HG02840 (cell line): ENCODE data around the gene KIF27.
A peak's percentile ranks its signal among the peaks of the same experiment; 100 is the strongest.
"Not testable (repeated sequence)": the region's sequence is repeated elsewhere in the genome, so short reads cannot be mapped to it uniquely, and the experiment has no call there.

Source experiments
- ATAC-seq: cut with Tn5 transposase; IDR thresholded peaks from one replicate; pipeline ENCODE4 v1.9.1; 2021; ENCODE audit warnings: mild to moderate bottlenecking, moderate library complexity, moderate number of reproducible peaks; ENCODE audit not compliant: unreplicated experiment, low FRiP score

The KIF27 gene

DNA sequence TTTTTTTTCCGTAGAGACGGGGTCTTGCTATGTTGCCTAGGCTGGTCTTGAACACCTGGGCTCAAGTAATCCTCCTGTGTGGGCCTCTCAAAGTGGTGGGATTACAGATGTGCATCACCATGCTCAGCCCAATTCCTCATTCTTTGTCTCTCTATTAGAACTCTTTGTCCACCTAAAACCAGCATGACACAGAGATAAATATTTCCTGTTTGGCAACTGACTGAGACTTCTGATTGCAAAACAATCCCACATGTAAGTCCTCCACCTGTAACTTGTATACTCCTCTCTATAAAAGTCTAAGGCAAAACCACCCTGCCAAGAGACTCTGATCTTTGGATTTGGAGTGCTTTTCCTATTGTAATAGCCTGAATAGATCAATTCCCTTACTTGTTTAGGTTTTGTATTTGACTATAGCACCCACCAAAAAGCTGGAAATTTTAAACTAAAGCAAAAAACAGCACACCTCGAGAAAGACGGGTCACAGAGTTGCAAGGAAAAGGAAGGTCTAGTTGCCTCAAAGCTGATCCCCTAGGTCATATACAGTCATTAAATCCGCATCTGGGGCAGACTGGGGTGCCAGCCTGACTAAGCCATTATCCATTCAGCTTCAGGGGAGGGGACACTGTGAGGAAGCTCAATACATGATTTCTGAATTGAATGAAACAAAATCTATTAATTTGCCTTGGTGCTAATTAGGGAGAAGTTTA lies 13.5 kb upstream of the KIF27 start:
- no peak for ATAC-seq

DNA sequence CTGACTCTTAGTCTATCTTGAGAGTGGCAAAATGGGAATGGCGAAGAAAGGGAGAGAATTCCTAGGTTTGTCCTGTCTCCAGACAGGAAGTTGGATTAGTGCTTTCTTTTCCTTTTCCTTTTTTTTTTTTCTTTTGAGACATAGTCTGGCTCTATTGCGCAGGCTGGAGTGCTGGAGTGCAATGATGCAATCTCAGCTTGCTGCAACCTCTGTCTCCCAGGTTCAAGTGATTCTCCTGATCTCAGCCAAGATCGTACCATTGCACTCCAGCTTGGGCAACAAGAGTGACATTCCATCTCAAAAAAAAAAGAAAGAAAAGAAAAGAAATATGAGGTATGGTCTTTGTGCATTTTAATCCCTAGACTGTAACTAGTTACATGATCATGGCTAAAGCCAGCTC lies 12.6 kb upstream of the KIF27 start:
- no peak for ATAC-seq

DNA sequence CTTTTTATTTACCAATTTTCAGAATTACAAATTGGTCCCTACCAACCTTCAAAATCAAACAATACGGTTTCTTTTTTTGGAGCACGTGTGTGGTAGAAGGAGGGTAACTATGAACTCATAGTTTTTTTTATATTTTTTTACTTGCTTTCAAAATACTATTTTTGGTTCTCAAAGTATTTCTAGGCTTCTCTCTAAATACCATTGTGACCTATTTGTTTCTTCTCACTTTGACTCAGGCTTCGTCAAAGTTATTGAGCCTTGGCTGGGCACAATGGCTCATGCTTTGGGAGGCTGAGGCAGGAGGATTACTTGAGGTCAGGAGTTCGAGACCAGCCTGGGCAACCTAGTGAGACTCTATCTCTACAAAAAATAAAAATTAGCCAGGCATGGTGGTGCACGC lies 11.6 kb upstream of the KIF27 start:
- ATAC-seq = no peak

DNA sequence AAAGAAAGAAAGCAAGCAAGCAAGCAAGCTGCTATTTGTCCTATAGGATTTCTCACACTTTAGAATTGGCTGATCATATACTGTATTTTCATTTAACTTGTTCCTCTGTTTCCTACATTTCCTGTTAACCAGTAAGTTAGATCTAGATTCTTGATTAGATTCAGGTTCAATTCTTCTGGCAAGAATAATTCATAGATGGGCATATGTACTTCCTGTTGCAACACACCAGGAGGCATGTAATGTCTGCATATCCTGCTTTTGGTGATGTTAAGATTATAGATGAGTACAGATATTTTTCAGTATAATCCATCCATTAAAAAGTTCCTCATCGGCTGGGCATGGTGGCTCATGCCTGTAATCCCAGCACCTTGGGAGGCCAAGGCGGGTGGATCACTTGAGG lies 10.8 kb upstream of the KIF27 start:
- no peak for ATAC-seq

DNA sequence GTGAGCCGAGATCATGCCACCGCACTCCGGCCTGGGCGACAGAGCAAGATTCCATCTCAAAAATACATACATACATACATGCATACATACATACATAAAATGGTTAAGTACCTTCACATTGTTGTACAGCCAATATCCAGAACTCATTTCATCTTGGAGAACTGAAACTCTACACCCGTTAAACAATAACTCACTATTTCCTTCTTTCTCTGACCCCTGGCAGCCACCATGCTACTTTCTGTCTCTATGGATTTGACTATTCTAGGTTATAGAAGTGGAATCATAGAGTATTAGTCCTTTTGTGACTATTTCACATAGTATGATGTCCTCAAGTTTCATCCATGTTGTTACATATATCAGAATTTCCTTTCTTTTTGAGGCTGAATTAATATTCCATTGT lies 9.6 kb upstream of the KIF27 start:
- no peak for ATAC-seq

DNA sequence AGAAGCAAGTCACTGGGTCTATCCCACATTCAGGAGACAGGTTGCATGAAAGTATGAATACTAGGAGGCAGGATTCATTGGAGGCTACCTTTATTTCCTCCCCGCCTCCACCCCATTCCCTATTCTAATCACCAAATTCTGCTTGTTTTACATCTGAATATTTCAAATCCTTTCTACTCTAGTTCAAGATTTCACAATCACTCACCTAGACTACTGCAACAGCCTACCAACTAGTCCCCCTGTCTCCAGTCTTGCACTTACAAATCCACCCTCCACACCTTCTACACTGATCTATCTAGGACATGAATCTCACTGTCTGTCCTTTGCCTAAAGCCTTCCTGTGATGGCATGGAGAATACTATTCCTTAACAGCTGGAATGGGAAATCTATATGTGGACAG lies 6.4 kb upstream of the KIF27 start:
- no peak for ATAC-seq

DNA sequence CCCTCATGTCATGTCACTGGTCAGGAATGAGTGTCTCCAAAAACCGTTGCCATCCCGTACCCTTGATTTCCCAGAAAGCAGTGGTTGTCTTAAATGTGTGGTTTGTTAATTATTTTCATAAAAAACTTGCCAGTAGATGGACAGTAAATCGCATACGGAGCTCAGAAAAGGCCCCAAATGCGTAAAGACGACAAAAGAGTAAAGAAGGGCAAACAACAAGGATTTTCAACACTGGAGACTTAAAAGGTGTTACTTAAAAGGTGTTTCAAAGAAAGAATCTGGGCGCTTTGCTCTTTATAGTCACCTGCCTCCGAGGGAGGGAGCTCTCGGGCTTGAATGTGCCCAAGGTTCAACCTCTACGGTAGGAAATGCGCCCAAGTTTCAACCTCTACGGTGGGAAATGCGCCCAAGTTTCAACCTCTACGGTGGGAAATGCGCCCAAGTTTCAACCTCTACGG lies 734 bp downstream of the KIF27 start:
- ATAC-seq = peak; percentile 28

DNA sequence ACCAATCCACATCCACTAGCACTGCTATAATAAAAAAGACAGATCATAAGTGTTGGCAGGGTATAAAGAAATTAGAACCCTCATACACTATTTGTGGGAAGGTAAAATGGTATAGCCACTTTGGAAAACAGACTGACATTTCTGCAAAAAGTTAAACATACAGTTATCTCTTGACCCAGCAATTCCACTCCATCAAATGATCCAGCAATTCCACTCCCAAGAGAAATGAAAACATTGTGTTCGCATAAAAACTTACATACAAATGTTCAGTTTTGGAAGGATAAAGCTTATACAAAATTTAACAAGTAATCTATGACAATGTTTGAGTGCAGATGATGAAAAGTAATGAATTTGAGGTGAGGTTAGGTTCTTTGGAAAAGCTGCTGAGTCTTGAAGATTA lies 2.1 kb downstream of the KIF27 start:
- no peak for ATAC-seq

DNA sequence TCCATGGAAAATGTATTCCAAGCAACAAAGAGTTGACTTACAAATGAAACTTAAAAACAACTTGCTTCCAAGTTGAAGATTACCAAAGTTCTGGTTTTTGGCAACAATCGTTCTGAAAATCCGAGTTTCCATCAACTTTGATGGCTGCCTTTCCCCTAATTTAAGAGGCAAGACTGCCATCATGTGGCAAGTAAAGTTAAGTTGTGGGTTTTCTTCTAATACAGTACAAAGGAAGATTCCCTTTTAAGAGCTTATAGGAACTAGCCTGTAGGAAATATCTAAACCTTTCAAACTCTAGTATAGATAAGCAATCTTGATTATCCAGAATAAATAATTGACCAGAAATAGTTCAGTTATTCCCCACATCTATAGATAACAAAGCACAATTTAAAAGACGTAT lies 9.0 kb downstream of the KIF27 start:
- not testable (repeated sequence) for ATAC-seq

DNA sequence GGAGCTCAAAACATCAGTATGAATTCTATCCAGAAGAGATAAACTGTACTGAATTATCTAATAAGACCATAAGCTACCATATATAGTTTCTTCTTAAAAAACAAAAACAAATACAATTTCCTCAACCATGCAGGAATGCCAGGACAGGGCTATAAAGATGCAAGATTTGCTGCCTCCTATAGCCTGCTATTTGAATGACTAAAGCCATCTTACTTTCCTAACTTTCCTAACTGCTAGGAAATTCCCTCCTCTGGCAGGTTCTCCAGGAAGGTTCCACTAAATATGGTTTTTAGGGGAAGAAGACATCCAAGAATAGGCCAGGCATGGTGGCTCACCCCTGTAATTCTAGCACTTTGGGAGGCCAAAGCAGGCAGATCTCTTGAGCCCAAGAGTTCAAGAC lies 15.1 kb downstream of the KIF27 start:
- ATAC-seq = no peak

DNA sequence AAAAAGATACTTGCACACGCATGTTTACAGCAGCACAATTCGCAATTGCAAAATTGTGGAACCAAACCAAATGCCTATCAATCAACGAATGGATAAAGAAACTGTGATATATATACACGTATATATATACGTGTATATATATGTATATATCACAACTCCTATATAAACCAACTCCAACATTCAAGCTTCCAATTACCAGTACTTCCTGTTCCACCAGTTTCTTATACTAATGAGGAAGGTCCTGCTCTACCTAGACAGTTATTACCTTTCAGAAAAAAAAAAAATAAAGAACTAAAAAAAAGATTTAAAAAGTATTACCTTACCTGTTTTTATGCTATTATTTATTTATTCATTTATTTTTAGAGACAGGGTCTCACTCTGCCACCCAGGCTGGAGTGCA lies 20.6 kb downstream of the KIF27 start:
- not testable (repeated sequence) for ATAC-seq

DNA sequence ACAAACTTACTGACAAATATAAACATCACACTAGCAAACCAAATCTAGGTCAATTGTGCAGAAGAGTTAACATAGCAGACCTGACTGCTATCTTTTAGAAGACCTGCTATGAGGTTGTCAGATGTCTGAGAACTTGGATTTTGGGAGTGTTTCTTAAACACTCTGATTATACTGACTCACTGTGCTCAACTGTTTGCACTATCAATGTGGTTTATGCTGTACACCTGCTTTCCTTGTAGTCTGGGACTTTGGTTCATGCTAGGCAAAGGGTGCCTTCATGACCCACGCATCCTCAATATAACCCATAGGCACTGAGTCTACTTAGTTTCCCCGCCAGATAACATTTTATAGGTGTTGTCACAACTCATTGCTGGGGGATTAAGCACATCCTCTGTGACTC lies 26.9 kb downstream of the KIF27 start:
- not testable (repeated sequence) for ATAC-seq

DNA sequence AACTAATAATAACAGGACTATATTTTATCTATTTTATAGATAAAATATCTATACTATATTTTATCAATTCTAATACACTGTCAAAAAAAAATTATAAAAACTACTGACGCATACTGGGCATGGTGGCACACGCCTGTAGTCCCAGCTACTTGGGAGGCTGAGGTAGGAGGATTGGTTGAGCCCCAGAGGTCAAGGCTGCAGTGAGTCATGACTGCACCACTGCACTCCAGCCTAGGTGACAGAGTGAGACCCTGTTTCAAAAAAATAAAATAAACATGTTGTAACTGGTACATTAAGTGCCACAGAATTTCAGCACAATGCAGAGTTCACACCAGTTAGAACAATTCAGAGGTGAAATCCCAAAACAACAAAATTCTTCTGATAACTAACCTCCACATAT lies 34.7 kb downstream of the KIF27 start:
- ATAC-seq = not testable (repeated sequence)

DNA sequence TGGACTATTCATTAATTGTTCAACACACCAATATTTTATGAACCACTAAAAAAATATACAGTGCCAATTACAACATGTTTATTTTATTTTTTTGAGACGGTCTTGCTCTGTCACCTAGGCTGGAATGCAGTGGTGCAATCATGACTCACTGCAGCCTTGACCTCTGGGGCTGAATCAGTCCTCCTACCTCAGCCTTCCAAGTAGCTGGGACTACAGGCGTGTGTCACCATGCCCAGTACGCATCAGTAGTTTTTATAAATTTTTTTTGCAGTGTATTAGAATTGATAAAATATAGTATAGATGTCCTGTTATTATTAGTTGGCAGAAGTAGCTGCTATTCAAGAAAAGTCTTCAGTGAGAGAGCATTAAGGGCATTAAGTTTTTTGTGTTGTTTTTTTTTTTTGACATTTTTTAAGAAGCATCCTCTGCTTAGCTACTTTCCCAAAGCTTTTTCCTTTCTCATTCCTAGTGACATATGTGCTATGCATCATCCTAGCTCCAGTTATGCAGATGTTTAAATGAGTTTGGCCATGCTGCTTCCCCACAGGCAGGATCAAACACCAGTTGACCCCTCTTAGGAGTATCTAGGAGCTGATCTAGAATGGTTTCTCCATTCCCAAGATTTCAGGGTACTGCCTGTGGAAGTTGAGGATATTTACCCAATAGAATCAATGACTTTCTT lies 35.5 kb downstream of the KIF27 start:
- not testable (repeated sequence) for ATAC-seq

DNA sequence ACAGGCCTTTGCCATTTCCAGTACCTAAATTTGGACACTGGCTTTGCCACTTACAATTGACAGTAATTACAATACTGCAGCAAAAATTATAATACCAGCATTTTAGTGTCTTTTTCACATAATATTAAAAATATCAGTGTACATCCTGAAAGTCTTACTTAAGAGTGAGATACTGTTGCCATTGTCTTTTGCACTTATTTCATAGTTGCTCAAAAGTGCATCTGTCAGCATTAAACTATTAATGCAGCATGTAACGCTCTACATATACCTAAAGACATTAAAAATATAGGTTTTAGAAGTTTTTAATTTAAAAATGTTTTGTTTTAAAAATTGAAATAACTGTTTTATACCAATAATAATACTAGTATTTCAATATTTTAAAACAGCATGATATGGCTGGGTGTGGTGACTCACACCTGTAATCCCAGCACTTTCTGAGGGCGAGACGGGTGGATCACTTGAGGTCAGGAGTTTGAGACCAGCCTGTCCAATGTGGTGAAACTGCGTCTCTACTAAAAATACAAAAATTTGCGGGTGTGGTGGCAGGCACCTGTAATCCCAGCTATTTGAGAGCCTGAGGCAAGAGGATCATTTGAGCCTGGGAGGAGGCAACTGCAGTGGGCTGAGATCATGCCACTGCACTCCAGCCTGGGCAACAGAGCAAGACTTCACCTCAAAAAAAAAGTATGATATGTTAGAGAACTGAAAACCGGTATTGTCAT lies 39.4 kb downstream of the KIF27 start:
- ATAC-seq = not testable (repeated sequence)

DNA sequence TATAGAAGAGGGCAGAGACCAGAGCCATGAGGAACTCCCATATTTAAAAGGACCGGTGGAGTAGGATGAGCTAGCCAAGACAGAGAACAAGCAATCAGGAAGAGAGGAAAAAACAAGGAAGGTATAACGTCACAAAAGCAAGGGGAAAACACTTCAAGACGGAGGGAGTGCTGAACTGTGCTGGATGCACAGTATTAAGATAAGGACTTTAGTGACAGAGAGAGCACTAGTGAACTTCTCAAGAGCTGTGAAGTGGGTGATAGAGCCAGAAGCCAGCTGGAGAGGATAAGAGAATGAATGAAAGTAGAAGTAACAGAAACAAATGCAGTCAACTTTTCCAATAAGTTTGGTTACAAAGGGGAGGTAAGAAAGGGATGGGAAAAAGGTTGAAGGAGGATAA lies 45.7 kb downstream of the KIF27 start:
- not testable (repeated sequence) for ATAC-seq

DNA sequence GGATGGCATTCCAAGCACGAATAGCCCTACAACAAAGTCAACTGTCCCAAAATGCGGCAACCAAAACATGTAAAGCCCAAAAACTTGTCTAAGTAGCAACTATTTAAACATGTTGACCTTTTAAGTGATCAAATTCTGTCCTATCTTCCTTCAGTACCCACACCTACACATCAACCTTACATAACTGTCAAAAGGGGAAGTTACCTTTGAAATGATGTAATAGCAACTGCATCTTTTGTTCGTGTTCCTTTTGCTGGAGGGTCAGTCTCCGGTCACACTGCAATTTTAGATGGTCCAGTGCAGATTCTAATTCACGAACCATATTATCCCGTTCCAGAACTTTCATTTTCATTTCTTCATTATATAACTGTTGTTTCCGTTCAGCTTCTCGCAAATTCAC lies 71.3 kb downstream of the KIF27 start:
- ATAC-seq = peak; percentile 73

DNA sequence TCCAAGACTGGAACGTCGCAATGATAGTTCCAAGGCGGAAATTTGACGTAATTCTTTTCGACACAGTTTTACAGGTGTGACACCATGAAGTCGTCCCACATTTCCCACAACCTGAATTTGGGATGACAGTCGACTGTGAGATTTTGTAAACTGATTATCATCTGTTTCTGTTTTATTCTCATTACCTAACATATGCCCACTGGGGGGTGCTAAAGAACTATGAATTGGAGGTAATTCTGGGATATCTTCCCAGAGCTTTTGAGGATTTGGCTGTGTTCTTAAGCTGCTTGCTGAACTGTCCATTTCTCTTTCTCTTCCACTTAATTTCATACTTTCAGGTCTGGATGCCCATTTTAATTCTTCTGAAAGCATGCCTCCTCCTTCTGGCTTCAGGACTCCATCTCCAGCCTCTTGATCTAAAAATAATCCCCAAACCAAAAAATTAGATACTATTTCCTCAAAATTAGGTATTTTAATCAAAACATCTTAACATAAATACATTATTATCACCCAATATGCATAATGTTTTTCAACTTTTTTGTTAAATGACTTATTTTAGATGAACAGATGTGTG lies 84.1 kb downstream of the KIF27 start:
- not testable (repeated sequence) for ATAC-seq

DNA sequence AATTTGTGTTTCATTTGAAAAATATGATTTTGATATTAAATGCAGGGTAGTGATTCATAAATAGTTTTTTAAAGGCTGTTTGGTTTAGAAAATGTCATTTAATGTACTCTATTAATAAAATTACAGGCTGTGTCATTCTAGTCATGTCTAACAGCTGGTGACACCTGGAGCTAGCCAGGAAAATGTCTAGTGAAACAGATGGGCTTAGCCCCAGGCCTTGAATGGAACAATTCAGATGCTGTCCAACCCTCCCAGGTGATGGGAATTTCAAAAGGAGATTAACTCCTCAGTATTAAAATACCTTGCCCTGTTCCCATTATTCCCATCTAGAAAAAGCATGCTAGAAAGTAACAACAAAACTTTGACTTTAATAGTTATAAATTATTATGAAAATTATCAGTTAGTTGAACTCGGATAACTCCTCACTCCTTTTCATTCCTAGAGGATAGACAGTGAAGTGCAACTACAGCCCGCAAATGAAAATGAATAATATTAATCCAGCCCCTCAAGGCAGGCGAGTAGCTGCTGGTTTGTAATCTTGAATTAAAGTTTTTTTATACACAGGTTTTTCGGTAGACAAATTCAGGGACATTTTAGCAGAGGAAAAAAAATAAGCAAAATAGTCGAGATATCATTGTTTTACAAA lies 90.7 kb downstream of the KIF27 start:
- ATAC-seq = not testable (repeated sequence)

DNA sequence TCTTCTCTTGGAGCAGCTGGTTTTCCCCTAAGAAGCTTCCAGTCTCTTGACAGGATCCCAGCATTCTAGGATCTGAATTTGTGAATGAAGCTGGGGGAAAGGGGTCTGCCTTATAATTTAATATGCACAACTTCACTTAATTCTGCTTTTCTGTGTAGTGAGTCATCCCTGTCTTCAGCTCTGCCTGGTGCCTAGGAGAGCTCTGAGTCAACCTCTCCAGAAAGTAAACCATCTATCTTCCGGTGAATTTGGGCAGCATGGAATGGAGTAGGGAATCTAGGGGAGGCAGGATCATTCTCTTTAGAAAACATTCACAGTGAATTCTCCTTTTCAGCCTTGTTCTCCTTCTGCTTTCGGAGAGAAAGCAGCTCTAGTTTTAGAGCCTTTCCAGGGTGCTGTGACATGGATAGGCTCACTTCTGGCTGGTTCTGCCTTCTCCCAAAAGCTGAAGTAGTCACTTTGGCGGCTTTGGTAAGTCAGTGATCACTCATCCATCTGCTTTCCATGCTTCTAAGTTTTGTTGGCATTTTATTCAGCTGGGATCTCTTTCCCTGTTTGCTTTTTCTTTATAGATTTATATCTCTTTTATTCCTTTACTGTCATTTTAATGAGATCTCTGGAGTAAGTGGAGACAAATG lies 96.1 kb downstream of the KIF27 start:
- ATAC-seq = not testable (repeated sequence)
